Measurements from ENCODE around the gene BEND2. TPM values are rescaled to one million over a fixed set of nuclear protein-coding genes. Genes with fewer than 3 reads are reported as not detected.

BEND2 gene
- polyA plus RNA-seq, 1 donor (not counting 4 experiments of a cell fraction or from before 2014, with no cell fraction given), result not detected

- no peak for TF ChIP-seq EZH2 (IDR thresholded peaks at IDR 0.05; ENCODE audit: low read length)
- no peak for TF ChIP-seq CTCF (optimal IDR thresholded peaks at IDR 0.05 in 1 of 3, IDR thresholded peaks at IDR 0.05 in 1 of 3, conservative IDR thresholded peaks at IDR 0.05 in 1 of 3; ENCODE audit: extremely low read depth in 1 of 3, insufficient read depth in 2 of 3, low read length in 3 of 3)
- dilution Hi-C loops (cut with MboI; ENCODE audit: extremely low pct_ligation_motif_present, low sequenced_read_pairs), result no loop called here
- Histone ChIP-seq H2AFZ (ENCODE audit: control insufficient read depth, low read length) (no peak overlapping the region), H3K36me3 (ENCODE audit: control insufficient read depth in 2 of 2, extremely low read depth in 1 of 2, insufficient read depth in 2 of 2, low read length in 2 of 2) (no peaks in the 10 kb centered on the region), H3K27me3 (ENCODE audit: control insufficient read depth, extremely low read depth, insufficient read depth, low read length) (no peaks in the 10 kb centered on the region), H3K27ac (ENCODE audit: control insufficient read depth, insufficient read depth, low read length) (no peak overlapping the region), H4K20me1 (ENCODE audit: control insufficient read depth, extremely low read depth, insufficient read depth, low read length) (no peaks in the 10 kb centered on the region), H3K4me1 (ENCODE audit: control insufficient read depth, extremely low read depth, insufficient read depth, low read length) (no peaks in the 10 kb centered on the region), H3K9me3 (ENCODE audit: control insufficient read depth, low read depth, low read length) (no peaks in the 10 kb centered on the region), H3K4me2 (ENCODE audit: control insufficient read depth, extremely low read depth, insufficient read depth, low read depth, low read length) (no peak overlapping the region), H3K9me1 (ENCODE audit: control insufficient read depth, extremely low read depth, insufficient read depth, low read length) (no peaks in the 10 kb centered on the region), H3K9ac (ENCODE audit: control insufficient read depth, extremely low read depth, insufficient read depth, low read length) (no peak overlapping the region), H3K4me3 (ENCODE audit: control insufficient read depth in 2 of 3, extremely low read depth in 1 of 3, insufficient read depth in 2 of 3, low read depth in 1 of 3, low read length in 3 of 3) (no peak overlapping the region), H3K79me2 (ENCODE audit: control insufficient read depth, insufficient read depth, low read length) (no peaks in the 10 kb centered on the region)
- FAIRE-seq (no peak), DNase-seq (ENCODE audit: low read depth, low spot score) (no peak)
These were observed 74.7 kb downstream of the BEND2 start for GRCh38 chrX:18146009-18146408.

GRCh38 chrX:18136816-18137215, 83.9 kb downstream of the BEND2 start:
- no peaks in the 10 kb centered on the region for H3K36me3 ChIP-seq (ENCODE audit: control insufficient read depth in 2 of 2, extremely low read depth in 1 of 2, insufficient read depth in 2 of 2, low read length in 2 of 2)
- TF ChIP-seq CTCF (optimal IDR thresholded peaks at IDR 0.05 in 1 of 3, IDR thresholded peaks at IDR 0.05 in 1 of 3, conservative IDR thresholded peaks at IDR 0.05 in 1 of 3; ENCODE audit: extremely low read depth in 1 of 3, insufficient read depth in 2 of 3, low read length in 3 of 3) (no peak), EZH2 (IDR thresholded peaks at IDR 0.05; ENCODE audit: low read length) (no peak)
- H3K79me2 ChIP-seq (ENCODE audit: control insufficient read depth, insufficient read depth, low read length), result no peaks in the 10 kb centered on the region
- H3K4me3 ChIP-seq (ENCODE audit: control insufficient read depth in 2 of 3, extremely low read depth in 1 of 3, insufficient read depth in 2 of 3, low read depth in 1 of 3, low read length in 3 of 3), result no peak overlapping the region
- H3K4me2 ChIP-seq (ENCODE audit: control insufficient read depth, extremely low read depth, insufficient read depth, low read depth, low read length), result no peak overlapping the region
- H4K20me1 ChIP-seq (ENCODE audit: control insufficient read depth, extremely low read depth, insufficient read depth, low read length), result no peaks in the 10 kb centered on the region
- dilution Hi-C loops (cut with MboI; ENCODE audit: extremely low pct_ligation_motif_present, low sequenced_read_pairs), result no loop called here
- no peaks in the 10 kb centered on the region for H3K9me3 ChIP-seq (ENCODE audit: control insufficient read depth, low read depth, low read length)
- no peak overlapping the region for H3K9ac ChIP-seq (ENCODE audit: control insufficient read depth, extremely low read depth, insufficient read depth, low read length)
- no peak overlapping the region for H3K27ac ChIP-seq (ENCODE audit: control insufficient read depth, insufficient read depth, low read length)
- H2AFZ ChIP-seq (ENCODE audit: control insufficient read depth, low read length), result no peak overlapping the region
- no peaks in the 10 kb centered on the region for H3K9me1 ChIP-seq (ENCODE audit: control insufficient read depth, extremely low read depth, insufficient read depth, low read length)
- DNase-seq (ENCODE audit: low read depth, low spot score) (no peak), FAIRE-seq (no peak)
- H3K27me3 ChIP-seq (ENCODE audit: control insufficient read depth, extremely low read depth, insufficient read depth, low read length), result no peaks in the 10 kb centered on the region
- no peaks in the 10 kb centered on the region for H3K4me1 ChIP-seq (ENCODE audit: control insufficient read depth, extremely low read depth, insufficient read depth, low read length)
